Activated CD8-positive, alpha-beta T cell treated with anti-CD3 and anti-CD28 coated beads, Interleukin-2, amount 10 ng/mL, durations not matched to agents 7 days and 5 days (primary cell): Measurements from ENCODE around the gene SPEM3. TPM values are rescaled to one million over a fixed set of nuclear protein-coding genes. Genes with fewer than 3 reads are reported as not detected.
"Not testable (repeated sequence)": the region's sequence is repeated elsewhere in the genome, so short reads cannot be mapped to it uniquely, and the experiment has no call there.

Source experiments
- ATAC-seq: fragments of 150-1000 bp; cut with Tn5 transposase; one replicate; pipeline ENCODE4 v1.10.0; 2021; ENCODE audit warnings: moderate library complexity
- CTCF ChIA-PET: fragments of 350-600 bp; sonication (Branson Sonifier 250); formaldehyde crosslinking; loops from one replicate; lab custom pipeline; 2021; ENCODE audit warnings: antibody characterized with exemption; lab: Charles Lee
- POLR2A ChIA-PET: fragments of 350-600 bp; sonication (Branson Sonifier 250); formaldehyde crosslinking; loops from one replicate; lab custom pipeline; 2021; ENCODE audit warnings: antibody characterized with exemption; lab: Charles Lee
- DNase-seq: peaks from one replicate; pipeline ENCODE4 v3.0.0-alpha.2; 2020
- H3K27ac Mint-ChIP-seq: one replicate; pipeline ENCODE4 v1.8.0; 2021; ENCODE audit warnings: mild to moderate bottlenecking, mixed read lengths
- H3K27me3 Mint-ChIP-seq: one replicate; pipeline ENCODE4 v1.8.0; 2021; ENCODE audit warnings: low read depth, mixed read lengths
- H3K36me3 Mint-ChIP-seq: one replicate; pipeline ENCODE4 v1.8.0; 2021; ENCODE audit warnings: low read depth, mixed read lengths
- H3K4me1 Mint-ChIP-seq: one replicate; pipeline ENCODE4 v1.8.0; 2021; ENCODE audit warnings: low read depth, mixed read lengths
- H3K4me3 Mint-ChIP-seq: one replicate; pipeline ENCODE4 v1.8.0; 2021; ENCODE audit warnings: mild to moderate bottlenecking, mixed read lengths
- H3K9me3 Mint-ChIP-seq: one replicate; pipeline ENCODE4 v1.8.0; 2022; ENCODE audit warnings: mixed read lengths; ENCODE audit not compliant: insufficient read depth
- total RNA-seq, 2 experiments: library from RNA; stranded (reverse); gene quantifications; one replicate each; pipeline ENCODE4 v1.2.3, GENCODE V29; 2021

SPEM3 gene
- total RNA-seq, 2 experiments from 2014 or later: not detected

DNA sequence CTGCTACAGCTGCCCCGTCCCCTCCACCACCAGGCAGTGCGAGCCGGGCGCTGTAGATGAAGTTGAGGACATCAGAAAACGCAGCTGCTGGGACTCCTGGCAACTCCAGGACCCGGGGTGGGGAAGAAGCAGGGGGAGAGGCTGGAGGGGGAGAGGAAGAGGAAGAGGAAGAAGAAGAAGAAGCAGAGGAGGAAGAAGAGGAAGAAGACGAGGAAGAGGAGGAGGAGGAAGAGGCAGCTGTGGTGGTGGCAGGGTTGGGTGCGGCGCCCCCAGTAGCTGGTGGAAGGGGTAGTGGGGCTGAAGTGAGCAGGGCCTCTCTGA lies 37.6 kb downstream of the SPEM3 start:
- no peak for ATAC-seq
- Mint-ChIP-seq H3K9me3 (no peaks in the 10 kb centered on the region), H3K27ac (no peak overlapping the region), H3K4me1 (peaks cover 22% of the 10 kb centered on the region), H3K27me3 (no peaks in the 10 kb centered on the region), H3K36me3 (peaks cover 21% of the 10 kb centered on the region), H3K4me3 (no peak overlapping the region)
- no peak for DNase-seq
- POLR2A ChIA-PET: interaction anchor here (1.0 to 2.1 kb wide), 4 partner anchors 9 to 18 kb away, joined by 4 to 10 read pairs (median 8); partner anchors contain the start of genes POLR2A and ZBTB4
- CTCF ChIA-PET: interaction anchor here (1.0 to 1.2 kb wide), 2 partner anchors 49 to 94 kb away, joined by 4 read pairs; no protein-coding TSS in a partner anchor

DNA sequence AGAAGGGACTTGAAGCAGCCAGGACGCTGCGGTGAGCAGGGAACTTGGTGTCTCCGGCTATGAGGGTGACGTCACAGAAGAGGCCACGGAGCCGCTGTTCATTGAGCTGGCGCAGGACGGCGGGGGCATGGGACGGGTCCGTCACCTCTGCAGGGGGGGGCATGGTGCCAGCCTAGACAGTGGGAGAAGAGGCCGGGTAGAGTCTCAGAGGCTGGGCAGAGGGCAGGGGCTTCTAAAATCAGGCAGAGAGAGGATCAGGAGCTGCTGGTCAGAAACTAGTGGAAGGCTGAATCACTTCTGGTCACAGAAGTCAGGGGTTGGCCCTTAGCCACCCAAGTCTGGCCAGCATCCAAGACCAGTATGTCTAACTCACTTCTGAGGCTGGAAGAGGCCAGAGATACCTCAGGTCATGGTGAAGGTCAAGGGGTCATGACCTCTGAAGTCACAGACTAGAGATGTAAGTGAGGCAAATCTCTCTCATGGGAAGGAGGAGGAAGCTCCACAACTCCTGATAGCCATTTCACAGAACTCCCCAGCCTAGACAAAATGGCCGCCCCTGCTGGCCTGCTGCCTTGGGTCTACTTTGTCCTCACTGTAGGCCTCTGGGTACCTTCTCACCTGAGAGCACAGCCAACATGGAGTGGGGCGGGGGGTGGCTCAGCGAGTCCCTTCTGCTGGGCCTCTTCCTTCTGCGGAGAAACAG lies 38.1 kb downstream of the SPEM3 start:
- Mint-ChIP-seq H3K27ac (peak overlapping the region; percentile 43), H3K4me3 (no peak overlapping the region), H3K27me3 (no peaks in the 10 kb centered on the region), H3K36me3 (peaks cover 18% of the 10 kb centered on the region), H3K4me1 (peaks cover 27% of the 10 kb centered on the region), H3K9me3 (no peaks in the 10 kb centered on the region)
- ChIA-PET CTCF (interaction anchor here (1.0 to 1.7 kb wide), 3 partner anchors 30 to 94 kb away, joined by 4 read pairs; no protein-coding TSS in a partner anchor), POLR2A (interaction anchor here (1.0 to 2.1 kb wide), 4 partner anchors 10 to 18 kb away, joined by 4 to 10 read pairs (median 8); partner anchors contain the start of genes POLR2A and ZBTB4)
- ATAC-seq (no peak), DNase-seq (no peak)

DNA sequence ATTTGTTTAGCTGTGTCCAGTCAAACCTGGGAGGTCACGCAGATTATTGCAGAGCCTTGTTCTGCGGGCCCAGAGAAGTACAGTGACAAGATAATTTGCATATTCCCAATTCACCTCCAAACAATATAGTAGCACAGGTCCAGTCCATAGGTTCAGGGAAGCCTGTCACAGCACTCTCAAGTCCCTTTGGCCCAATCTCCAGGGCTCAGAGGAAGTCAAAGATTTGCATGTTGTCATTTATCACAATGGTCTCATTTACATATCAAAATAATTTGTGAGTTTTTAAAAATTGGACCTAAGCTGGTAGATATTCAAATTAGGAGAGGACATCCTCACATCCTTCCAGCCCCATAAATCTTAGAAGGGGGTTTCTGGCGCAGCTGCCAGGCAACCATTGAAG lies 38.8 kb downstream of the SPEM3 start:
- DNase-seq (no peak), ATAC-seq (no peak)
- Mint-ChIP-seq H3K27ac (peak overlapping the region; percentile 64), H3K9me3 (no peaks in the 10 kb centered on the region), H3K36me3 (peaks cover 18% of the 10 kb centered on the region), H3K27me3 (no peaks in the 10 kb centered on the region), H3K4me1 (peaks cover 31% of the 10 kb centered on the region), H3K4me3 (no peak overlapping the region)
- CTCF ChIA-PET: interaction anchor here (1.0 to 1.7 kb wide), 3 partner anchors 31 to 93 kb away, joined by 3 to 4 read pairs (median 4); no protein-coding TSS in a partner anchor
- POLR2A ChIA-PET: interaction anchor here (1.0 to 2.1 kb wide), 4 partner anchors 9 to 17 kb away, joined by 3 to 10 read pairs (median 8); partner anchors contain the start of gene POLR2A

DNA sequence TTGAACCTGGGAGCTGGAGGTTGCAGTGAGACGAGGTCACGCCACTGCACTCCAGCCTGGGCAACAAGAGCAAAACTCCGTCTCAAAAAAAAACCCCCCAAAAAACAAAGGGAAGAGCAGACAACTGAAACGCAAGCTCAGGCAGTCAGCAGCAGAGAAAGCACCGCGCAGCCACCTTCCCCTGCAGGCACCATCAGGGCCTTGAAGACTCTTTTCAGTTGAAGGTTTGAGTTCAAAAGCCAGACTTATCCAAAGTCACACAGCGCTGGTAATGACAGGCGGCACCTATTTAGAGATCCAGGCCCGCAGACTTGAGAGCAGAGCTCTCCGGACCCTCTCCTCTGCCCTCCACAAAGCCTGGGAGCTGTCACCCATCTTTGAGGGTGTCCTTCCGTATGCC lies 39.6 kb downstream of the SPEM3 start:
- H3K27me3 Mint-ChIP-seq: no peaks in the 10 kb centered on the region
- DNase-seq: no peak
- no peak for ATAC-seq
- peaks cover 16% of the 10 kb centered on the region for H3K36me3 Mint-ChIP-seq
- peaks cover 34% of the 10 kb centered on the region for H3K4me1 Mint-ChIP-seq
- H3K4me3 Mint-ChIP-seq: no peak overlapping the region
- CTCF ChIA-PET: interaction anchor here (1.0 to 1.7 kb wide), 2 partner anchors 32 to 93 kb away, joined by 3 to 4 read pairs; no protein-coding TSS in a partner anchor
- no peak overlapping the region for H3K27ac Mint-ChIP-seq
- POLR2A ChIA-PET: interaction anchor here (1.0 to 2.1 kb wide), 4 partner anchors 8 to 16 kb away, joined by 3 to 10 read pairs (median 5); partner anchors contain the start of genes POLR2A and ZBTB4
- no peaks in the 10 kb centered on the region for H3K9me3 Mint-ChIP-seq

DNA sequence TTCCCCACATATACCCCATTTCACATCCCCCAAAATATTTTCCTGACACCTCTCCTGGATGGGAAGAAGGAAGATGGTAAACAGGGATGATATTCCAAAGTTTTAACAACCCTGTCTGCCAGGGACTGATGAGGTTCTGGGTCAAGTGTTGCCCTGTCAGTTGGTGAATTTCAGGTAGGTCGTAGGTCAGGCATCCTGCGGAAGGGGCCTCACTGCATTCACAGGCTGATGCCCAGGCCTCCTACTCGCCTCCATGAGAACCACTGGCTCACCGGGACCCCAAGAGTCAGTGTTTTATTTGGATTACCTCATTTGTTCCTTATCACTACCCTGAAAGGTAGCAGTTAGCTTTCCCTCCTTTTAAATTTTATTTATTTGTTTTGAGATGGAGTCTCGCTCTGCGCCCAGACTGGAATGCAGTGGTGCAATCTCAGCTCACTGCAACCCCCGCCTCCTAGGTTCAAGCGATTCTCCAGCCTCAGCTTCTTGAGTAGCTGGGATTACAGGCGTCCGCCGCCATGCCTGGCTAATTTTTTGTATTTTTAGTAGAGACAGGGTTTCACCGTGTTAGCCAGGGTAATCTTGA lies 40.2 kb downstream of the SPEM3 start:
- no peaks in the 10 kb centered on the region for H3K9me3 Mint-ChIP-seq
- no peak overlapping the region for H3K4me3 Mint-ChIP-seq
- POLR2A ChIA-PET: interaction anchor here (1.2 kb wide), 1 partner anchor 10 kb away, joined by 4 read pairs; the partner anchor contains the start of gene ZBTB4
- H3K27ac Mint-ChIP-seq: no peak overlapping the region
- H3K4me1 Mint-ChIP-seq: peaks cover 39% of the 10 kb centered on the region
- CTCF ChIA-PET: no interaction called here
- H3K27me3 Mint-ChIP-seq: no peaks in the 10 kb centered on the region
- H3K36me3 Mint-ChIP-seq: peaks cover 18% of the 10 kb centered on the region
- ATAC-seq (no peak), DNase-seq (no peak)

DNA sequence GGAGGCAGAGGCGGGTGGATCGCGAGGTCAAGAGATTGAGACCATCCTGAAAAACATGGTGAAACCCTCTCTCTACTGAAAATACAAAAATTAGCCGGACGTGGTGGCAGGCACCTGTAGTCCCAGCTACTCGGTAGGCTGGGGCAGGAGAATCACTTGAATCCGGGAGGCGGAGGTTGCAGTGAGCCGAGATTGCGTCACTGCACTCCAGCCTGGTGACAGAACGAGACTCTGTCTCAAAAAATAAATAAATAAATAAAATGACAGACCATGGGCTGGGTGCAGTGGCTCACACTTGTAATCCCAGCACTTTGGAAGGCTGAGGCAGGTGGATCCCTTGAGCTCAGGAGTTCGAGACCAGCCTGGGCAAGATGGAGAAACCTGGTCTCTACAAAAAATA lies 41.2 kb downstream of the SPEM3 start:
- H3K9me3 Mint-ChIP-seq, H3K27me3 Mint-ChIP-seq, H3K27ac Mint-ChIP-seq, ATAC-seq, H3K4me3 Mint-ChIP-seq, CTCF ChIA-PET, POLR2A ChIA-PET, DNase-seq: not testable (repeated sequence)
- Mint-ChIP-seq H3K36me3 (peaks cover 19% of the 10 kb centered on the region), H3K4me1 (peaks cover 44% of the 10 kb centered on the region)

DNA sequence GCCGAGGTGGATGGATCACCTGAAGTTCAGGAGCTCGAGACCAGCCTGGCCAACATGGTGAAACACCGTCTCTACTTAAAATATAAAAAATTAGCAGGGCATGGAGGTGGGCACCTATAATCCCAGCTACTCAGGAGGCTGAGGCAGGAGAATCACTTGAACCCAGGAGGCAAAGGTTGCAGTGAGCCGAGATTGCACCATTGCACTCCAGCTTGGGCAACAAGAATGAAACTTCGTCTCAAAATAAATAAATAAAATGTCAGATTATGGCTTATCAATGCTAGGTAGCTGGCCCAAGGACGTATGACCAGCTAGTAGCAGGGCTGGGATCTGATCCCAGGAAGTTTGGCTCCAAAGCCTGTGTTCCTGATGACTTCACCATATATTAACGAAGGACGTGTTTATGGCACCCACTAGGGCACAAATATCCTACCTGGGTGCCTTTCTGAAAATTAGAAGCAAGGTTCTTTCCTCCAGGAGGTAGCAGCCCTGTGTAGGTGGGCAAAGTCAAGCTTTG lies 41.9 kb downstream of the SPEM3 start:
- ATAC-seq, H3K27me3 Mint-ChIP-seq, H3K4me3 Mint-ChIP-seq, H3K27ac Mint-ChIP-seq, H3K9me3 Mint-ChIP-seq, DNase-seq: not testable (repeated sequence)
- POLR2A ChIA-PET: interaction anchor here (1.7 to 1.8 kb wide), 2 partner anchors 9 to 13 kb away, joined by 6 to 9 read pairs; partner anchors contain the start of genes POLR2A and ZBTB4
- H3K36me3 Mint-ChIP-seq: peaks cover 17% of the 10 kb centered on the region
- CTCF ChIA-PET: interaction anchor here (1.7 kb wide), 1 partner anchor 10 kb away, joined by 7 read pairs; the partner anchor contains the start of genes SLC35G6 and ZBTB4
- peaks cover 45% of the 10 kb centered on the region for H3K4me1 Mint-ChIP-seq

DNA sequence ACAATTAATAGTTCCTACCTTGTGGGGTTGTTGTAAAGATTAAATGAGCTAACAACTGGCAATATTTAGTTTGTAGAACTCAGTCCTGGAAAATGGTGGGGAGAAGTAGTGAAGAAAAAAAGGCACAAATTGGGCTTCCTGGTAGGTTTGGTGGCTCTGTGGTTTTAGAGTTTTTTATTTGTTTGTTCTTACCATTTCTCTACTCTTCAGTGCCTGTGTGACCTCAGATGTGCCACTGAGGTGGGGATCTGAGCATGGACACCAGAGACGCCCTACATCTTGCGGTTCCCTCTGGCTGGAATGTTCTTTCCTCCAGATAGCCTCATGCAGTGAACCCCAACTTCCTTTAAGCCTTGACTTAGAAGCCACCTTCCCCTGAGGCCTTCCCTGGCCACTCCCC lies 43.1 kb downstream of the SPEM3 start:
- no peak overlapping the region for H3K4me3 Mint-ChIP-seq
- ChIA-PET POLR2A (interaction anchor here (1.3 to 1.8 kb wide), 3 partner anchors 8 to 16 kb away, joined by 6 to 9 read pairs (median 6); partner anchors contain the start of genes POLR2A and ZBTB4), CTCF (interaction anchor here (1.0 to 1.7 kb wide), 2 partner anchors 9 to 89 kb away, joined by 5 to 7 read pairs; partner anchors contain the start of genes SLC35G6 and ZBTB4)

DNA sequence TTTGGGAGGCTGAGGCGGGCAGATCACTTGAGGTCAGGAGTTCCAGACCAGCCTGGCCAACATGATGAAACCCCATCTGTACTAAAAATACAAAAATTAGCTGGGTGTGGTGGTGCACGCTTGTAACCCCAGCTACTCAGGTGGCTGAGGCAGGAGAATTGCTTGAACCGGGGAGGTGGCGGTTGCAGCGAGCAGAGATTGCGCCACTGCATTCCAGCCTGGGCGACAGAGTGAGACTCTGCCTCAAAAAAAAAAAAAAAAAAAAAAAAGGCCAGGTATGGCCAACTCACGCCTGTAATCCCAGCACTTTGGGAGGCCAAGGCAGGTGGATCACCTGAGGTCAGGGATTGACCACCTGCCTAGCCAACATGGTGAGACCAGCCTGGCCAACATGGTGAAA lies 46.1 kb downstream of the SPEM3 start:
- H3K27me3 Mint-ChIP-seq, H3K4me3 Mint-ChIP-seq, ATAC-seq, DNase-seq, H3K9me3 Mint-ChIP-seq, H3K27ac Mint-ChIP-seq: not testable (repeated sequence)
- ChIA-PET CTCF (interaction anchor here (7.9 kb wide), 1 partner anchor 37 kb away, joined by 78 read pairs; the partner anchor contains the start of genes FGF11 and TMEM102), POLR2A (interaction anchor here (1.7 to 1.9 kb wide), 2 partner anchors 9 to 12 kb away, joined by 4 to 11 read pairs; partner anchors contain the start of gene POLR2A)
- peaks cover 18% of the 10 kb centered on the region for H3K36me3 Mint-ChIP-seq
- peaks cover 56% of the 10 kb centered on the region for H3K4me1 Mint-ChIP-seq

More for the DNA sequence above, 43.1 kb downstream of the SPEM3 start:
- DNase-seq (no peak), ATAC-seq (peak; percentile 39)
- Mint-ChIP-seq H3K36me3 (peaks cover 14% of the 10 kb centered on the region), H3K27me3 (no peaks in the 10 kb centered on the region), H3K27ac (peak overlapping the region; percentile 76), H3K9me3 (no peaks in the 10 kb centered on the region), H3K4me1 (peaks cover 50% of the 10 kb centered on the region)

DNA sequence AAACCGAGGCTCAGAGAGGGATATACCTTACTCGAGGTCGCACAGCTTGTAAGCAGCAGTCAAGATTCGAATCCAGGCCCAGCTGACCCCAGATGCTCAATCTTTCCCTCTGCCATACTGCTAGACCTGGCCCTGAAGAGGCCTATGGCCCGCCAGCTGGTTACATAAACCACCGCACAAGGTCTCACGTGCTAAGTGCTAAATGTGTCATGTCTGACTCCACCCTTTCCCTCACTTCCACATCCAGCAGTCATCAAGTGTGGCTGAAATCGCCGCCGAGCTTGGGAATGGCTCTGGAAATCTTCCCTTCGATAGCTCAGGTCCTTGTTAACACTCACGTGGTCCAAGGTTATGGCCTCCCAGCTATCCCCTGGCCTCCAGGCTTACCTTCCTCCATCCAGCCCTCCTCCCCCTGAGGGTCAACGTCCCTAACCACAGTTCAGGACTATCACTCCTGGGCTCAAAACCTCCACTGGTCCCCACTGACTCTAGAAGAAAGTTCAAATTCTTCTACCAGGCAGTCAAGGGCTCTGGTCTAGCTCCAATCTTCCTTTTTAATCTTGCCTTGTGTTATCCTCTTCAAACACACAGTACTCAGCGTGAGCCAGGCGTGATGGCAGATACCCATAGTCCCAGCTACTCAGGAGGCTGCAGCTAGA lies 47.2 kb downstream of the SPEM3 start:
- H3K4me1 Mint-ChIP-seq: peaks cover 64% of the 10 kb centered on the region
- DNase-seq (no peak), ATAC-seq (no peak)
- POLR2A ChIA-PET: interaction anchor here (1.0 to 2.5 kb wide), 10 partner anchors 8 to 77 kb away, joined by 3 to 11 read pairs (median 4); partner anchors contain the start of gene POLR2A
- CTCF ChIA-PET: interaction anchor here (0.7 to 7.9 kb wide), 8 partner anchors 15 to 120 kb away, joined by 3 to 78 read pairs (median 6); partner anchors contain the start of genes FGF11, SENP3 and TMEM102
- peak overlapping the region; percentile 90 for H3K27ac Mint-ChIP-seq
- H3K9me3 Mint-ChIP-seq: no peaks in the 10 kb centered on the region
- peaks cover 22% of the 10 kb centered on the region for H3K36me3 Mint-ChIP-seq
- H3K27me3 Mint-ChIP-seq: no peaks in the 10 kb centered on the region
- no peak overlapping the region for H3K4me3 Mint-ChIP-seq
